ENCODE data around the gene FERMT3.

The FERMT3 gene

DNA sequence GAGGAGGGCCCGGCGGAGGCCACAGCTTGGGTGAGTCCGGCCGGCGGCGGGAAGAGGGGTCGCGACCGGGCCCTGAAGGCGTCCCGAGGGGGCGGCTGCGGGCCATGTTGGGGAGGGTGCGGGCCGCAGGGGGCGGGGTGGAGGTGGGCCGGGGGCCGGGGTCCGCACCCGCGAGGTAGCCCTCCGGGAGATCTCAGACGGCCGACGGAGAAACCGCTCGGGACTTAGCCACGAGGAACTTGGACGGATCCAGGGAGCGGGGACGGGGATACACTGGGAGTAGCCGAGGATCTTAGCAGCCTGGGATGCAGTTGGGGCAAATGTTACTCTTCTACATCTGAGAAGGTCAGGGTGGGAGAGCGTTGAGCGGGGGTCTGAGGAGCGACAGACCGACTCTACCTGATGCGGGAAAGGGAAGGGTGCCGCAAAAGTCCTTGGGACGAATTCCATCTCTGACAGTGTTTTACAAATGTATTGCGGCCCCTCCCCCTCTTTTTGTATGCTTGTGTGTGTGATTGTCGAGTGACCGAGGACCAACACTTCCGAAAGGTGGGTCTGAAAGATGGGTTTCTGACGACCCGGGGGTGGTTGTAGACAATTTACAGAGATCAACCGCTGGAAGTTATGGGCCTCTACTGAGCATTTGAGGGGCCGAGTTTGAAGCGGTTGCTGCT is 19.9 kb upstream of the FERMT3 start:
- no peak for DNase-seq (ENCODE audit: low read depth, low spot score)
- TF ChIP-seq YY1 (IDR thresholded peaks at IDR 0.05; ENCODE audit: insufficient read depth, insufficient read length) (no peak), SUZ12 (IDR thresholded peaks at IDR 0.05; ENCODE audit: extremely low read depth, insufficient read depth, insufficient read length) (no peak), ZNF274 (IDR thresholded peaks at IDR 0.05; ENCODE audit: low read depth, low read length) (no peak)
- H3K36me3 ChIP-seq (ENCODE audit: insufficient read depth, insufficient read length, low read length): peaks cover 26% of the 10 kb centered on the region
- no peak overlapping the region for H3K4me3 ChIP-seq (ENCODE audit: insufficient read length, low read depth)
- no peak overlapping the region for H3K9ac ChIP-seq (ENCODE audit: insufficient read length, low read depth)
- H3K9me3 ChIP-seq (ENCODE audit: insufficient read depth, low read length): no peaks in the 10 kb centered on the region
- H3K4me1 ChIP-seq (ENCODE audit: insufficient read depth, insufficient read length): peaks cover 11% of the 10 kb centered on the region
- H3K27me3 ChIP-seq (ENCODE audit: insufficient read depth, insufficient read length): no peaks in the 10 kb centered on the region

DNA sequence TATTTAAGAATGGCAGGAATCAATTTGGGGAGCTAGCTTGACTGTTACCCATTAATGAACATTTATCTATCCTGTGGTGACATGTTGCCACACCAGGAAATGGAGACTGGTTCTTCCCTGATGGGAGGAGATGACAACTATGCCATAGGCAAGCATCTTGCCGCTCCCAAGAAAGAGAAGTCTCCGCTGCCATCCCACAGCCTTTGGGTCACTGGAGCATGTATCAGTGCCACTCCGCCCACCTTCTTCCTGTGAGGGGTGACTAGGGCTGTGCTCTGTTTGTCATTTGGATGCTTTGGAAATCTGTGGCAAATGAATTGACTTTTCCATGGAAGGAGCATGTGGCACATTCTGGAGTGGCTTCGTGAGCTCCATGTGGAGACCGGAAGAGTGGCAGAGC is 14.1 kb upstream of the FERMT3 start:
- H3K27me3 ChIP-seq (ENCODE audit: insufficient read depth, insufficient read length): no peaks in the 10 kb centered on the region
- no peak overlapping the region for H3K4me3 ChIP-seq (ENCODE audit: insufficient read length, low read depth)
- H3K9ac ChIP-seq (ENCODE audit: insufficient read length, low read depth): no peak overlapping the region
- no peak for DNase-seq (ENCODE audit: low read depth, low spot score)
- peaks cover 79% of the 10 kb centered on the region for H3K36me3 ChIP-seq (ENCODE audit: insufficient read depth, insufficient read length, low read length)
- peaks cover 3% of the 10 kb centered on the region for H3K4me1 ChIP-seq (ENCODE audit: insufficient read depth, insufficient read length)
- no peaks in the 10 kb centered on the region for H3K9me3 ChIP-seq (ENCODE audit: insufficient read depth, low read length)
- TF ChIP-seq SUZ12 (IDR thresholded peaks at IDR 0.05; ENCODE audit: extremely low read depth, insufficient read depth, insufficient read length) (no peak), YY1 (IDR thresholded peaks at IDR 0.05; ENCODE audit: insufficient read depth, insufficient read length) (no peak), ZNF274 (IDR thresholded peaks at IDR 0.05; ENCODE audit: low read depth, low read length) (no peak)

DNA sequence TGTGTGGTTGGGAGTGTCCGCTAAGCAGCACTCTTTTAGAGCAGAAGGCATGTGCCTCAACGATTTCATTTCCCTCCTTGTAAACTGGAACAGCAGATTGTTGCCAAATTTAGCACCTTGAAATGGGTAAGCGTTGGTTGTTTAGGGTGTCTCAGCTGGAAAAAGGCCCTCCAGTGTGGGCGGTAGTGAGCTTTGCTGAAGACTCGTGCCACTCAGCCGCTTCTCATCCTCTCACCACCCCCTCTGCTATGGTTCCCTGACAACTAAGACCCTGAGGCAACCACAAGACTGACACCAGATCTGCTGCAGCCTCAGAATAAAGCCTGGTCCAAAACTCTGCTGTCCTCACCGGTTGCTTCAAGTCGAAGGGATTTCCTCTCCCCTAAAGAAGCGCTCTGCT is 9.9 kb upstream of the FERMT3 start:
- Histone ChIP-seq H3K9me3 (ENCODE audit: insufficient read depth, low read length) (no peaks in the 10 kb centered on the region), H3K27me3 (ENCODE audit: insufficient read depth, insufficient read length) (no peaks in the 10 kb centered on the region), H3K9ac (ENCODE audit: insufficient read length, low read depth) (no peak overlapping the region), H3K4me3 (ENCODE audit: insufficient read length, low read depth) (no peak overlapping the region), H3K36me3 (ENCODE audit: insufficient read depth, insufficient read length, low read length) (peaks cover 93% of the 10 kb centered on the region), H3K4me1 (ENCODE audit: insufficient read depth, insufficient read length) (peaks cover 3% of the 10 kb centered on the region)
- TF ChIP-seq SUZ12 (IDR thresholded peaks at IDR 0.05; ENCODE audit: extremely low read depth, insufficient read depth, insufficient read length) (no peak), ZNF274 (IDR thresholded peaks at IDR 0.05; ENCODE audit: low read depth, low read length) (no peak), YY1 (IDR thresholded peaks at IDR 0.05; ENCODE audit: insufficient read depth, insufficient read length) (no peak)
- DNase-seq (ENCODE audit: low read depth, low spot score): no peak

DNA sequence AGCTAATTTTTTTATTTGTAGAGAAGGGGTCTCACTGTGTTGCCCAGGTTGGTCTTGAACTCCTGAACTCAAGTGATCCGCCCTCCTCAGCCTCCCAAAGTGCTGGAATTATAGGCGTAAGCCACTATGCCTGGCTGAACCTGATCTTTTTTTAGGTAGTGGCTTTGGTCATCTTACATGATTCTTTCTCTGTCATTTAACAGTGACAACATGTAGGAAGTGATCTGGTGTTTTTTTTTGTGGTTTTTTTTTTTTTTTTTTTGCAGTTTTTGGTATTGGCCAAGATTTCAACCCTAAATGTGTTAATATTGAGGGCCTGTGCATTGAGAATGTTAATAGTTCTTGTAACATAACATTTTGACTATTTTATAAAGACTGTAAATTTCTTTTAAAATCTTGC is 8.0 kb upstream of the FERMT3 start:
- no peak for TF ChIP-seq SUZ12 (IDR thresholded peaks at IDR 0.05; ENCODE audit: extremely low read depth, insufficient read depth, insufficient read length)
- TF ChIP-seq YY1 (IDR thresholded peaks at IDR 0.05; ENCODE audit: insufficient read depth, insufficient read length): no peak
- no peak for TF ChIP-seq ZNF274 (IDR thresholded peaks at IDR 0.05; ENCODE audit: low read depth, low read length)
- no peak overlapping the region for H3K9ac ChIP-seq (ENCODE audit: insufficient read length, low read depth)
- H3K9me3 ChIP-seq (ENCODE audit: insufficient read depth, low read length): no peaks in the 10 kb centered on the region
- H3K4me1 ChIP-seq (ENCODE audit: insufficient read depth, insufficient read length): peaks cover 3% of the 10 kb centered on the region
- no peaks in the 10 kb centered on the region for H3K27me3 ChIP-seq (ENCODE audit: insufficient read depth, insufficient read length)
- H3K36me3 ChIP-seq (ENCODE audit: insufficient read depth, insufficient read length, low read length): peaks cover 94% of the 10 kb centered on the region
- DNase-seq (ENCODE audit: low read depth, low spot score): no peak
- H3K4me3 ChIP-seq (ENCODE audit: insufficient read length, low read depth): no peak overlapping the region

DNA sequence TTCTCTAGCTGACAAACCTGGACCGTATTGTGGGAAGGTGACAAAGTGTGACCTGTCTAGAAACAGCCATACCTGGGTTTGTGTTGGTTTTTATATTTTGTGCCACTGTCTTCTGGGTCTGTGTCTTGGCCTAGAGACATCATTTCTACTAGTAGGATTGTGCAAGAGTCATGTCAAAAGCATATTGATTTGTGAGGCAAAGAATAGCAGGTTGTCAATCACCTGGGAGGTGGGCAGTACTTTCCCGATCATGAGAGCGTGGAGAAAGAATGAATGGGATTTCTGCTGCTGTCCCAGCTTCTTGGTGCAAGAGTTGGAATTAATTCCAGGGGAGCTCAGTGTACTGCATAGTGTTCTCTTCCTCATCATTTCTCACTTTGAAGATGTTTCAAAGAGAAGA is 5.0 kb upstream of the FERMT3 start:
- no peaks in the 10 kb centered on the region for H3K9me3 ChIP-seq (ENCODE audit: insufficient read depth, low read length)
- no peak for DNase-seq (ENCODE audit: low read depth, low spot score)
- no peak for TF ChIP-seq YY1 (IDR thresholded peaks at IDR 0.05; ENCODE audit: insufficient read depth, insufficient read length)
- no peak for TF ChIP-seq SUZ12 (IDR thresholded peaks at IDR 0.05; ENCODE audit: extremely low read depth, insufficient read depth, insufficient read length)
- no peak for TF ChIP-seq ZNF274 (IDR thresholded peaks at IDR 0.05; ENCODE audit: low read depth, low read length)
- H3K36me3 ChIP-seq (ENCODE audit: insufficient read depth, insufficient read length, low read length): peaks cover 93% of the 10 kb centered on the region
- no peaks in the 10 kb centered on the region for H3K27me3 ChIP-seq (ENCODE audit: insufficient read depth, insufficient read length)
- H3K4me1 ChIP-seq (ENCODE audit: insufficient read depth, insufficient read length): peaks cover 10% of the 10 kb centered on the region
- no peak overlapping the region for H3K4me3 ChIP-seq (ENCODE audit: insufficient read length, low read depth)
- no peak overlapping the region for H3K9ac ChIP-seq (ENCODE audit: insufficient read length, low read depth)

DNA sequence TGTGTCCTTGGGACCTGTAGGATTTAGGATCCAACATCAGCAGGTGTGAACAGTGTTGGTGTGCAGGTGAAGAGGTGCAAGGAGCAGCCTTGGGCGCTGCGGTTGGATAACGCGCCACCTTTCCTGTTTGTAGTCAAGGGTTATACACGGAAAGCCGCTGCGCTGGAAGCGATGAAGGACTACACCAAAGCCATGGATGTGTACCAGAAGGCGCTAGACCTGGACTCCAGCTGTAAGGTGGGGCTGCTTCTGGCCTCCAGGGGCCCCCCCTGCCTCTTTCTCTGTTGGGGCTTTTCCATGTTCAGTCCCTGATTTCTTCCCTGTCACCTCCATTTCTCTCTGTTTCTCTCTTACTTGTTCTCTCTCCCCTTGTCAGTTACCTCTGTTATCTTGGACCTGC is 3.5 kb upstream of the FERMT3 start:
- H3K4me3 ChIP-seq (ENCODE audit: insufficient read length, low read depth): no peak overlapping the region
- peaks cover 93% of the 10 kb centered on the region for H3K36me3 ChIP-seq (ENCODE audit: insufficient read depth, insufficient read length, low read length)
- H3K4me1 ChIP-seq (ENCODE audit: insufficient read depth, insufficient read length): peaks cover 22% of the 10 kb centered on the region
- no peaks in the 10 kb centered on the region for H3K9me3 ChIP-seq (ENCODE audit: insufficient read depth, low read length)
- no peaks in the 10 kb centered on the region for H3K27me3 ChIP-seq (ENCODE audit: insufficient read depth, insufficient read length)
- no peak overlapping the region for H3K9ac ChIP-seq (ENCODE audit: insufficient read length, low read depth)
- no peak for DNase-seq (ENCODE audit: low read depth, low spot score)
- TF ChIP-seq ZNF274 (IDR thresholded peaks at IDR 0.05; ENCODE audit: low read depth, low read length) (no peak), SUZ12 (IDR thresholded peaks at IDR 0.05; ENCODE audit: extremely low read depth, insufficient read depth, insufficient read length) (no peak), YY1 (IDR thresholded peaks at IDR 0.05; ENCODE audit: insufficient read depth, insufficient read length) (no peak)

DNA sequence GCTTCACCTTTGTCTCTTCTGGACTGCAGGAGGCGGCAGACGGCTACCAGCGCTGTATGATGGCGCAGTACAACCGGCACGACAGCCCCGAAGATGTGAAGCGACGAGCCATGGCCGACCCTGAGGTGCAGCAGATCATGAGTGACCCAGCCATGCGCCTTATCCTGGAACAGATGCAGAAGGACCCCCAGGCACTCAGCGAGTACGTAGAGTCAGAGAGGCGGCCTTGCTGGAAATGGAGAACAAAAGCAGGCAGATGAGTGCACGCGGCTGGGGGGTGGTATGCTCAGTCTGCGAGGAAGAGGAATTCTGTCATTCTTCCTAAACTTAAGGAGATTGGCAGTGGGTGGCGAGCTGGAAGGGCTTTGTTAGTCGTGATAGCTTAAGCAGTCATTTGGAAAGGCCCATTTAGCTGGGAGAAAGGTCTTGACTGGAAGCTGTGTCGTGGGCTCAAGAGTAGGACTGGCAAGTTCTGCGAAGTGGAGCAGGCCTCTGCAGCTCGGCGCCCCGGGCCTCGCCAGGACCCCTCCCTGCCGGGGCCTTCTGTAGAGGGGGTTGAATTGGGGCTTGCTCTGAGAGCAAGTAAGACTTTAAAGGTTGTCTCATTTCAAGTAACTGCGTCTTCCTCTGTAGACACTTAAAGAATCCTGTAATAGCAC is 3.0 kb upstream of the FERMT3 start:
- peaks cover 89% of the 10 kb centered on the region for H3K36me3 ChIP-seq (ENCODE audit: insufficient read depth, insufficient read length, low read length)
- no peak overlapping the region for H3K9ac ChIP-seq (ENCODE audit: insufficient read length, low read depth)
- no peak for DNase-seq (ENCODE audit: low read depth, low spot score)
- TF ChIP-seq ZNF274 (IDR thresholded peaks at IDR 0.05; ENCODE audit: low read depth, low read length) (no peak), SUZ12 (IDR thresholded peaks at IDR 0.05; ENCODE audit: extremely low read depth, insufficient read depth, insufficient read length) (no peak), YY1 (IDR thresholded peaks at IDR 0.05; ENCODE audit: insufficient read depth, insufficient read length) (no peak)
- no peaks in the 10 kb centered on the region for H3K27me3 ChIP-seq (ENCODE audit: insufficient read depth, insufficient read length)
- H3K4me3 ChIP-seq (ENCODE audit: insufficient read length, low read depth): no peak overlapping the region
- no peaks in the 10 kb centered on the region for H3K9me3 ChIP-seq (ENCODE audit: insufficient read depth, low read length)
- H3K4me1 ChIP-seq (ENCODE audit: insufficient read depth, insufficient read length): peaks cover 23% of the 10 kb centered on the region
